ENCODE data around the gene GLCCI1. TPM values are rescaled to one million over a fixed set of nuclear protein-coding genes. Genes with fewer than 3 reads are reported as not detected.

The GLCCI1 gene
- polyA plus RNA-seq, 1 donor from 2014 or later = 4.9 TPM

GRCh38 chr7:7944619-7945282 is 23.8 kb upstream of the GLCCI1 start:
- no peaks in the 10 kb centered on the region for H3K9me3 Mint-ChIP-seq
- H3K27ac Mint-ChIP-seq = peak overlapping the region; percentile 32 to 91 (median 84)
- H3K27me3 Mint-ChIP-seq = no peaks in the 10 kb centered on the region
- H3K36me3 Mint-ChIP-seq = peaks cover 3% of the 10 kb centered on the region
- H3K4me1 Mint-ChIP-seq = peaks cover 18 to 28% (median 22%) of the 10 kb centered on the region in 3 donors
- H3K4me3 Mint-ChIP-seq = peak overlapping the region; percentile 44 to 91 (median 60)

GRCh38 chr7:7946486-7946885 is 22.1 kb upstream of the GLCCI1 start:
- Mint-ChIP-seq H3K4me1 (peaks cover 18 to 29% (median 22%) of the 10 kb centered on the region in 3 donors), H3K27ac (no peak overlapping the region), H3K9me3 (peaks cover 0 to 3% (median 0%) of the 10 kb centered on the region in 3 donors), H3K36me3 (peaks cover 7% of the 10 kb centered on the region), H3K27me3 (no peaks in the 10 kb centered on the region), H3K4me3 (no peak overlapping the region)

- Mint-ChIP-seq H3K27me3 (no peaks in the 10 kb centered on the region), H3K4me1 (peaks cover 18 to 21% (median 20%) of the 10 kb centered on the region in 3 donors), H3K27ac (no peak overlapping the region), H3K9me3 (peaks cover 0 to 3% (median 0%) of the 10 kb centered on the region in 3 donors), H3K36me3 (peaks cover 7% of the 10 kb centered on the region), H3K4me3 (no peak overlapping the region)
Measured at GRCh38 chr7:7948232-7948631, 20.4 kb upstream of the GLCCI1 start.

- Mint-ChIP-seq H3K27ac (no peak overlapping the region), H3K4me3 (no peak overlapping the region), H3K4me1 (peaks cover 0 to 1% (median 0%) of the 10 kb centered on the region in 3 donors), H3K9me3 (peaks cover 0 to 3% (median 0%) of the 10 kb centered on the region in 3 donors), H3K27me3 (no peaks in the 10 kb centered on the region), H3K36me3 (peaks cover 22% of the 10 kb centered on the region)
Measured at GRCh38 chr7:7953806-7954205, 14.8 kb upstream of the GLCCI1 start.

- Mint-ChIP-seq H3K36me3 (peaks cover 14% of the 10 kb centered on the region), H3K27ac (no peak overlapping the region), H3K4me3 (no peak overlapping the region), H3K4me1 (no peaks in the 10 kb centered on the region), H3K9me3 (no peaks in the 10 kb centered on the region), H3K27me3 (no peaks in the 10 kb centered on the region)
Measured at GRCh38 chr7:7956531-7957128, 12.0 kb upstream of the GLCCI1 start.

- no peaks in the 10 kb centered on the region for H3K9me3 Mint-ChIP-seq
- H3K4me3 Mint-ChIP-seq = no peak overlapping the region
- peaks cover 14% of the 10 kb centered on the region for H3K36me3 Mint-ChIP-seq
- H3K27ac Mint-ChIP-seq = no peak overlapping the region
- no peaks in the 10 kb centered on the region for H3K27me3 Mint-ChIP-seq
- H3K4me1 Mint-ChIP-seq = no peaks in the 10 kb centered on the region
Measured at GRCh38 chr7:7957513-7957912, 11.1 kb upstream of the GLCCI1 start.

GRCh38 chr7:7959979-7960670 is 8.5 kb upstream of the GLCCI1 start:
- peaks cover 12% of the 10 kb centered on the region for H3K36me3 Mint-ChIP-seq
- no peaks in the 10 kb centered on the region for H3K27me3 Mint-ChIP-seq
- H3K4me1 Mint-ChIP-seq = peaks cover 0 to 8% (median 7%) of the 10 kb centered on the region in 3 donors
- H3K9me3 Mint-ChIP-seq = no peaks in the 10 kb centered on the region
- no peak overlapping the region for H3K27ac Mint-ChIP-seq
- no peak overlapping the region for H3K4me3 Mint-ChIP-seq

- H3K9me3 Mint-ChIP-seq = no peaks in the 10 kb centered on the region
- H3K4me1 Mint-ChIP-seq = peaks cover 0 to 18% (median 15%) of the 10 kb centered on the region in 3 donors
- no peaks in the 10 kb centered on the region for H3K27me3 Mint-ChIP-seq
- H3K27ac Mint-ChIP-seq = no peak overlapping the region
- H3K4me3 Mint-ChIP-seq = no peak overlapping the region
- H3K36me3 Mint-ChIP-seq = no peaks in the 10 kb centered on the region
Measured at GRCh38 chr7:7962851-7963250, 5.7 kb upstream of the GLCCI1 start.

- H3K9me3 Mint-ChIP-seq = no peaks in the 10 kb centered on the region
- H3K27me3 Mint-ChIP-seq = no peaks in the 10 kb centered on the region
- H3K4me1 Mint-ChIP-seq = peaks cover 5 to 20% (median 19%) of the 10 kb centered on the region in 3 donors
- no peaks in the 10 kb centered on the region for H3K36me3 Mint-ChIP-seq
- no peak overlapping the region for H3K27ac Mint-ChIP-seq
- peak overlapping the region in 1 of 4 donors; percentile 3 for H3K4me3 Mint-ChIP-seq
Measured at GRCh38 chr7:7964250-7964649, 4.3 kb upstream of the GLCCI1 start.

GRCh38 chr7:7964691-7965090 is 3.9 kb upstream of the GLCCI1 start:
- H3K4me1 Mint-ChIP-seq = peaks cover 5 to 20% (median 19%) of the 10 kb centered on the region in 3 donors
- H3K27ac Mint-ChIP-seq = no peak overlapping the region
- peak overlapping the region in 1 of 4 donors; percentile 3 for H3K4me3 Mint-ChIP-seq
- H3K36me3 Mint-ChIP-seq = no peaks in the 10 kb centered on the region
- no peaks in the 10 kb centered on the region for H3K27me3 Mint-ChIP-seq
- H3K9me3 Mint-ChIP-seq = no peaks in the 10 kb centered on the region

- Mint-ChIP-seq H3K4me1 (peaks cover 5 to 20% (median 19%) of the 10 kb centered on the region in 3 donors), H3K27ac (no peak overlapping the region), H3K36me3 (no peaks in the 10 kb centered on the region), H3K9me3 (no peaks in the 10 kb centered on the region), H3K4me3 (peak overlapping the region in 1 of 4 donors; percentile 3), H3K27me3 (no peaks in the 10 kb centered on the region)
Measured at GRCh38 chr7:7965301-7965700, 3.3 kb upstream of the GLCCI1 start.

GRCh38 chr7:7966141-7966734 is 2.4 kb upstream of the GLCCI1 start:
- Mint-ChIP-seq H3K36me3 (no peaks in the 10 kb centered on the region), H3K27ac (no peak overlapping the region), H3K4me3 (peak overlapping the region in 2 of 4 donors; percentile 16 to 24), H3K27me3 (no peaks in the 10 kb centered on the region), H3K4me1 (peaks cover 5 to 20% (median 19%) of the 10 kb centered on the region in 3 donors), H3K9me3 (no peaks in the 10 kb centered on the region)

- Mint-ChIP-seq H3K4me1 (peaks cover 8 to 23% (median 21%) of the 10 kb centered on the region in 3 donors), H3K27me3 (no peaks in the 10 kb centered on the region), H3K36me3 (no peaks in the 10 kb centered on the region), H3K27ac (peak overlapping the region; percentile 6 to 98 (median 40)), H3K9me3 (no peaks in the 10 kb centered on the region), H3K4me3 (peak overlapping the region; percentile 72 to 98 (median 96))
Measured at GRCh38 chr7:7967886-7968543, 581 bp upstream of the GLCCI1 start.

GRCh38 chr7:7969306-7970236 is 975 bp downstream of the GLCCI1 start:
- H3K4me3 Mint-ChIP-seq = peak overlapping the region in 3 of 4 donors; percentile 67 to 98 (median 77)
- H3K4me1 Mint-ChIP-seq = peaks cover 12 to 24% (median 22%) of the 10 kb centered on the region in 3 donors
- no peaks in the 10 kb centered on the region for H3K27me3 Mint-ChIP-seq
- H3K36me3 Mint-ChIP-seq = no peaks in the 10 kb centered on the region
- peak overlapping the region in 1 of 3 donors; percentile 40 for H3K27ac Mint-ChIP-seq
- no peaks in the 10 kb centered on the region for H3K9me3 Mint-ChIP-seq
